GM19193 (cell line): ENCODE data around the gene TMEM30A.
A peak's percentile ranks its signal among the peaks of the same experiment; 100 is the strongest.

Experiments used
- POLR2A ChIP-seq: IDR thresholded peaks from 4 replicates; pipeline ENCODE4 v1.6.1; 2011; ENCODE audit not compliant: insufficient read depth, insufficient read length; ENCODE audit errors: extremely low read depth

Gene TMEM30A

DNA sequence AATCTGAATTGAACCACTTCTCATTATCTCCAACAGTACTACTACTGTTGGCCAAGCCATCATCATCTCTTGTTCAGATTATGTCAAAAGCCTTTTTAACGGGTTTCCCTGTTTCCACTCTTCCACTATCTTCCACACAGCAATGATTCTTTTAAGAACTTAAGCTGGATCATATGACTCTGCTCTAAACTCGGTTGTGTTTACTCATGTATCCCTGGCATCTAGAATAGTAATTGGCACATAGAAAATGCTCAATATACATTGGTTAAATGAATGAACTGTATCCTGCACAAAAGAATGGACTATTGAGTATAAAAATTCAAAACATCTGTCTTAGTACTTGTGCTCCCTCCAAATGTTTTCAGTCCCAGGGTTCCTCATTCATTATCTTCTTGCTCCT, 38.2 kb downstream of the TMEM30A start:
- TF ChIP-seq POLR2A, result no peak

DNA sequence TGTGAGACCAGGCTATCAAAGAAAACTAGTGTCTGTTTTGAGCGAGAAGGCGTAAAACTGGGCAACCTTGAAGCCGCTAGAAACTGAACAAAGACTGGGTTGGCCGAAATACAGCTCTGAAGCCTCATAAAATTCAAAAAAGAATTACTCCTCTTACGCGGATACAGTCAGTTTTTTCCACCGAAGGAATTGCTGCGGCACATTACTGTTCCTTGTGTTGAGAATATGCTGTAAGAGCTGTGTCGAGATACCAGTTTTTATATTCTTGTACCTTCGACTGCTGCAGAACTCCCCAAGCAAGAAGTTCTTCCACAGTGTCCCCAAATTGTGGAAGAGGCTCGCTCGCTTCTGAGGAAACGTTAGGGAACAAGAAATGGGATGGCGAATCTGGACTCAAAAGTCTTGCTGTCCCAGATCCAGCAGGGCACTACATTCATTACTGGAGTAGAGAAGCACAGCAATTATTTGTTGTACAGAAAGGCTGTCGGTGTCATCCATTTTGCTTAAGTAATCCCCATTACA, 40.5 kb downstream of the TMEM30A start:
- TF ChIP-seq POLR2A, result no peak

DNA sequence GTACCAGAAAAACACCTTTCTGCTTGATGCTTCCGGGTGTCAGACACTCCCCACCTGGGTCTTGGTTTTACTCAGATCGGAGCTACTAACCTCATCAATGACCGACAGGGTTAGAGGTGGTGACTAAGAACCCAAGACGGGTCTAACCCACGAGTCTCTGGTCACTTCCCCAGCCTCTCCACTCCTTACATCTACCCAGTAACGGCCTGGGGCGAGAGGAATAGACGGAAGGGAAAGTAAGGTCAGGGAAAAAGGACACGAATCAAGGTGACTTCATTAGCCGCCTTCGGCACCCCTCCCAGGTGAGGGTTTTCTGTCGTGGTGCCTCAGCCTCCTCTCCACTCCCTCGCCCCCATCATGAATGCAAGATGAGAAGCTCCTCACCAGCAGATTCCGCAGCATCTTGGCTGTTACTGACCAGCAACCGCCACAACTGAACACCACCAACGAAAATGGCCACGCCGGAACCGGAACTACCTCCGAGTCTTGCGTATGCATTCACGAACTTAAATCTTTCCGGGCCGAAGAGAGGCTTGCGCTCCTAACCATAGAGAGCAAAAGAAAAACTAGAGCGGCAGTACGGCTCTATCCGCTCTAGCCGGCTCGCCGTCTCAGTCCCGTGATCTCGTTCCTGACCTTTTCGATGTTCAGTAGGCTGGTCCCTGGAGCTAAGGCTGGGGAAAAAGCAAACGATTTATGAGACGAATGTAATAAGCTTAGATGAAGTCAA, 41.1 kb downstream of the TMEM30A start, which contains the start of gene COX7A2:
Gene COX7A2, minus strand, starts transcription at position 469 of the 730 bp plus-strand sequence. Its CDS starts 67 bp downstream, at position 402.
- peak; percentile 96 for TF ChIP-seq POLR2A

DNA sequence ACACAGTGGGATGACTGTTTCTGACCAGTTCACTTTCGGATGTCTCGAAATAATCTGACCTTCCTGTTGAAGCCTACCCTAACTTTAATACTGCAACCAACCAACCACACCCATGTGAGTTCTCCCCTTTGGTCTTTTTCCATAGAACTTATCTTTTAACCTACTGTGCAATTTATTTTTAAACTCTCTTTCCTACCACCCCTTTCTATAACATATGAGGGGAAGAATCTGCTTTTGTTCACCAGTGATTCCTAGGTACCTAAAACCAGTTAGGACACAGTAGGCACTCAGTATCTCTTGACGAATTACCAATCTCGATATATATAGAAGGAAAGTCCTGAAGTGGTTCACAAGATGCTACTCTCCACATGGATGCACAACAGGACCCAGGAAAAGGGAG, 48.0 kb downstream of the TMEM30A start:
- TF ChIP-seq POLR2A, result no peak

DNA sequence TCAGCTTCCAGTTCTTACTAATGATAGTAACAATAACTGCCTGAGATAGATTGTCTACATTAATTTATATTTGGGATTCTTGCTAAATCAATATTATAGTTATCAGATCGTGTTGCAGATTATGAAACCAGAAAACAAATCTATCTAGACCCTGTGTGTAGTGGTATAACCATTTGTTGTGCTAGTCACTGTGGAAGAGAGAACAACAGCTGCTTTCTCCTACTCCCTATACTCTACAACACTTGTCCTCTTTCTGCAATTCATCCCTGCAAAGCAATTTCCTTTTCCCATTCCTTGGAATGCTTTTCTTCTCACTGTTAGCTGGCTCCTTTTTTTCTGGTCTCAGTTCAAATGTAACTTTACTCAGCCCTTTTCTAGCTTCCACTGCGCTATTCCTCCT, 49.3 kb downstream of the TMEM30A start:
- no peak for TF ChIP-seq POLR2A

DNA sequence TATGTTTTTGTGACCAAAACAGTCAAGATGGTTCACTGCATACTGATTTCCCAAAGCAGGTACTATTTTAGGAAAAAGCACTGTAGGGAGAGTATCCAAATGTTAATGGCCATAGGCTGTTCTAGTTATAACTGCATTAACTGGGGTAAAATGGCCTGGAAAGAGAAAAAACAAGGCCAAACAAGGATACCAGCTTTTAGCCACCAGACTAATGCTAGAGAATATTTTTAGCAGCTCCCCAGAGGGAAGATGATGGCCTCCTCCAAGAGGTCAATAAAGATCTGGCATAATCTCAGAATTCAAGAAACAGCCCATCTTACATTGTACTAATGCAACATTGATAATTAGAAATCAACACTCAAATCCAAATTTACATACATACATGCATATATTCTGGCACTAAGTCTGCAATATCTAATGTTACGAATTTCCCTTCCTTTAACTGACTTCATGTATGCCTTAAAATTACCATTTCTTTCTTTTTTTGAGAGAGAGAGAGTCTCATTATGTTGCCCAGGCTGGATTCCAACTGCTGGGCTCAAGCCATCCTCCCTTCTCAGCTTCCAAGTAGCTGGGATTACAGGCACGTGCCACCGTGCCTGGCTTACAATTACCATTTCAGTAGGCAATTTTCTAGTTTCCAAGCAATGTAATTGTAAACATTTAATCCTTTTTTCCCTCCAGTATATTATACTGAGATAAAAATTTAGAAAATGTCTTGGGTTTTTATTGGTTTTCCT, 50.3 kb downstream of the TMEM30A start:
- no peak for TF ChIP-seq POLR2A

DNA sequence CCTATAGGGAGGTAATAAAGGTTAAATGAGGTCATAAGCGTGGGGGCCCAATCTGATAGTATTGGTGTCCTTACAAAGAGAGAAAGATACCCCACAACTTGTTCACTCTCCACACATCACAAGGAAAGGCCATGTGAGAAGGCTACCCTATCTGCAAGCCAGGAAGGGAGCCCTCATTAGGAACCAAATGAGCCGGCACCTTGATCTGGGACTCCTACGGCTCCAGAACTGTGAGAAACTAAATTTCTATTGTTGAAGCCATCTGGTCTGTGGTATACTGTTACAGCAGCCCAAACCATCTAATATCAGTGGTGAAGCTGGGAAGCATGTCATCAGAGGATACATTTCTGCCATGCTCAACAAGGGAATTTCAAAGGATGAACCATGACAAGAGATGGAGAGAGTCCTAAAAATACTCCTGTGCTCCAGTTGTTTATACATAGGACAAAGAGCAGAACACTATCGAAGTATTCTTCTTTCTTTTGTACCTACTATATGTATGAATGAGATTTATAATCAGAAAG, 51.4 kb downstream of the TMEM30A start:
- TF ChIP-seq POLR2A, result no peak

DNA sequence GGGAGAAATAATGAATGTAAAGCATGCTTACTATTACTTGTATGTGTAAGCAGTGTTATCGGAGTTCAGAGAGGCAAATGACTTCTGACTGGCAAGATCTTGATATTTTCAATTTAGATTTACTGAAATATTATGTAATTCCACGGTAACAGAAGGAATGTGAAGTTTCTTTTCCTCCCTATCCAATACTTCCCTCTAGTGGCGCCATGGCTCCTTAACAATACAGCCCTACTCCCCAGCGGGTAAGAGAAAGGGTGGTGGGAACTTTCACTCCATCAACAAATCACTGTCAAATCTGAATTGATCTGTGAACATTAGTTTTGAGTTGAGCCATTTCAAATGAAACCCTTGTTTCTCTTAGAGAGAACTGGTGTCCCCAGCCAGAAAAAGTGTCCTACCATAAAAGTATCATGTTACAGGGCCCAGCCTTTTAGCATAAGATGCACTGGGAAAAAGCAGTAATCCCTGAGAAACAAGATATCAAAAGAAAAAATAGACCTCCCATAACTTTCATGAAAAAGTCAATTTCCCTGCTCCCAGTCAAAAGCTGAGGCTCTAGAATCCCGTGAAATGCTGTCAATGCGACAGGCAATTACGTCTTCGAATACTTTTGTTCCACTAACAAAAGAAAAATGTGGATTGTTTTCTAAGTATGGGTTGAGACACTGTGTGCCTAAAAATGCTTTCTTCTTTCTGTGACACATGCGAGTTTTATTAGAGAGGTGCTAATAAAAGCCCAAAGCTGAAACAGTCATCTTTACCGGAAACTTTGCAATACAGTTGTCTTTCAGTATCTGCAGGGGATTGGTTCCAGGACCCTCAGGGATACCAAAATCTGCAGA, 53.9 kb downstream of the TMEM30A start:
- TF ChIP-seq POLR2A, result no peak

DNA sequence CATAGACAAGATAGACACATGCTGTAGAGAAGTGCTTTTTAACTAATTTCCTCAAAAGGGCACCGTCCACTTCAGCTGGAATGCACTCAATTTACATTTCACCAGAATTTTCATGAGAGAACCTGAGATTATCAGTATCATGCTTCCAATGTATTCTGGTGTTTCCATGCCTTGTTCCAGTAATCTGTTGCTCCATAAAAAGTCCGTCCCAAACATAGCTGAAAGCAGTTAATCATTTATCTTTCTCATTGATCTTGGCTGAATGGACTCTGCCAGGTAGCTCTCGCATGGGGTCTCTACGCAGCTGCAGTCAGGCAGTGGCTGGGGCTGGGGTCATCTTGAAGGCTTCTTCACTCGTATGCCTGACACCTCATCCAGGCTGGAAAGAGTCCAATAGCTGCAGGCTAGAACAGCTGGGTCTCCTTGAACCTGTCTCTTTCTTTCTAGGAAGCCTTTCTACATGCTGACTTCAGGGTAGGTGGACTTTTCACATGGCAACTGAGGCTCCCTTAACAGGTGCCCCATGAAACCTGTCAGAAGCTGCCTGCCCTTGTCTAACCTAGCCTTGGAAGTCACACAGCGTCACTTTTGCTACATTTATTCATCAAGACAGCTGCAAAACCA, 60.2 kb downstream of the TMEM30A start:
- no peak for TF ChIP-seq POLR2A

DNA sequence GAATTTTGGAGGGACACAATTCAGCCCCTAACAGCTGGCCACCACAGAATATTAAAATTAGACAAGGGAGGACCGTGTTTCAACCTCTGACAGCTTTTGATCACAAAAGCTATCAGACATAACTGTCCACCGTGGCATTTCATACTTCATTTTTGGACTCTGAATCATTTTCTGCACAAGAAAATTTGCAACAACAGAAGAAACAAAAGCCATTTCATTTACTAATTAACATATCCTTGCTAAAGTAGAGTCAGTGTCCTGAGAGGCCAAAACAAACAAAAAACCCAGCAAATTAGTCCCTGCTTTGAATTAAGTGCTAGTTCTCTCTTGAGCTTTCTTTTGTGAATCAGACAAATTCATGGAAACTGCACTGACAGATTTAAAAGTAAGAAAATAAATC, 61.2 kb downstream of the TMEM30A start:
- TF ChIP-seq POLR2A, result no peak

DNA sequence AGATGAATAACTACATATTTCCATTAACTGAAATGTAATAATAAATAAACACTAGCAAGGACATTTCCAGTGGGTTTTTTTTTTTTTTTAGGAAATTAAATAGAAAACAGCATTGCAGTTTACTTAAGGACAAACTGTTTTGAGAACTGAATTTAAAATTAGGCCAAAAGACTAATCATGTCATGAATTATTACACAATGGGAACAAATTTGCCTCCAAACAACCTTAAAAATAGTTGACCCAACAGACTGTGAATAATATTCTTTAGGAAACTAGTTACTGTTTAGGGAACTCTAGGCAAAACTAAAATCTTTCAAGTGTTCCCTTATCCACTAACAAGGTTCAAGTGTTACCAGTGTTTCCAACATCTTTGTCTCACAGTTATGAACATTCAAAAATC, 62.3 kb downstream of the TMEM30A start:
- no peak for TF ChIP-seq POLR2A

DNA sequence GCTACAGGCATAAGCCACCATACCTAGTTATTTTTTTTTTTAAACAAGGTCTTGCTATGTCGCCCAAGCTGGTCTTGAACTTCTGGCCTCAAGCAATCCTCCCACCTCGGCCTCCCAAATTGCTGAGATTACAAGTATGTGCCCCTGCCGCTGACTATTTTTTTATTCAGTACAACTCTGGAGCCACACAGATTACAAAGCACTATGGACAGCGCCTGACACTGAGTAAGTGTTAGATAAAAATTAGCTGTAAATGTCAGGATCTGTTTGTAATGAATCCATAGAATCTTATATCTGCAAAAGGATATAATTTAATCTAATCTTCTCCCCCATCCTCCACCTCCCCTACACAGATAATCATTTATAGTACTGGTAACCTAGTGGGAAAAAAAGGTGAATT, 63.5 kb downstream of the TMEM30A start:
- TF ChIP-seq POLR2A, result no peak

DNA sequence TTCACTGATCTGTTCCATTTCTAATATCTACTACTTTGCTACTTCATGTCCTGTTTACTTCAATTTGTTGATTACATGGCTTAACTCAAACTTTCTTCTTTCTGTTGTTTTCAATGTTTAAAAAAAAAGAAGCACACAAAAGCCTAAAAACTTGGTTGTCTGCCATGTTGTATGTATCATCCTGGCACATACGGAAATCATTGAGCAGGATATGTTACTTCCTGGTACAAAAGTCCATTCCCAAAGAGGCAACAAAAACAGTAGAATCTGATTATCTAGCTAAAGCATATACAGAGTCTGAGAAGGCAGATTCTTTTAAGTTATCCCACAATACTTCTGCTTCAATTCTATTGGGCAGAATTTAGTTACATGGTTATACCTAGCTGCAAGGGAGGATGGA, 64.2 kb downstream of the TMEM30A start:
- TF ChIP-seq POLR2A, result no peak

DNA sequence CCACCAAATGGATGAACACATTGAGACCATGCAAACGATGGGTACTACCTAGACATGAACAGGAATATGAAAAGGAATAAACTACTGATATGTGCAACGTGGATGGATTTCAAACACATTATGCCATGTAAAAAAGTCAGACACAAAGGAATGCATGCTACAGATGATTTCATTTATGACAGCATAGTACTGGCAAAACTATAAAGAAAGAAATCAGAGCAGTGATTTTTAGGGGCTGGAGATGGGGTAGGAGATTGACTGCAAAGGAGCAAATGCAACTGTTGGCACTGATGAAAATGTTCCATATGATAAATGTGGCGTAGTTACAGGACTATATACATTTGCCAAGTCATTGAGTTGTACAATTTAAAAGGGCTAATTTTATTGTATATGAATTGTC, 65.3 kb downstream of the TMEM30A start:
- no peak for TF ChIP-seq POLR2A
